Stimulated activated CD8-positive, alpha-beta memory T cell treated with anti-CD3 and anti-CD28 coated beads, Interleukin-7, amount 100 ng/mL, for 4 hours (primary cell): ENCODE measurements around the gene SPINK5.

ENCODE experiments used
- DNase-seq, 2 donors: peaks; one replicate each; pipeline ENCODE4 v3.0.0-alpha.2; 2020; ENCODE audit warnings: low read depth in 2 of 2

The SPINK5 gene

GRCh38 chr5:148177207-148177606 is 113.4 kb downstream of the SPINK5 start:
- DNase-seq, result no peak

GRCh38 chr5:148179234-148179824 is 115.5 kb downstream of the SPINK5 start:
- no peak for DNase-seq

- DNase-seq, result no peak
Observed at GRCh38 chr5:148186248-148187003, 122.6 kb downstream of the SPINK5 start.
